Activated CD4-positive, alpha-beta T cell treated with anti-CD3 and anti-CD28 coated beads, Interleukin-2, amount 50 U/mL, for 48 hours (primary cell): ENCODE data around the gene MYRIP.

Experiments used
- DNase-seq, 2 experiments: peaks; one replicate each; pipeline ENCODE4 v3.0.0-alpha.2; 2020

MYRIP gene

GRCh38 chr3:39910135-39910534 lies 100.7 kb downstream of the MYRIP start:
- DNase-seq = no peak

GRCh38 chr3:39910826-39911464 lies 101.5 kb downstream of the MYRIP start:
- no peak for DNase-seq

- no peak for DNase-seq
Observed at GRCh38 chr3:39911465-39912309, 102.3 kb downstream of the MYRIP start.

GRCh38 chr3:39915027-39915426 lies 105.6 kb downstream of the MYRIP start:
- DNase-seq = no peak

- no peak for DNase-seq
Observed at GRCh38 chr3:39917065-39917773, 107.8 kb downstream of the MYRIP start.

- DNase-seq = no peak
Observed at GRCh38 chr3:39919281-39919680, 109.9 kb downstream of the MYRIP start.

- DNase-seq = no peak
Observed at GRCh38 chr3:39920271-39920670, 110.9 kb downstream of the MYRIP start.

GRCh38 chr3:39927479-39927878 lies 118.1 kb downstream of the MYRIP start:
- DNase-seq = no peak

GRCh38 chr3:39933986-39934693 lies 124.7 kb downstream of the MYRIP start:
- DNase-seq = no peak

GRCh38 chr3:39934696-39935095 lies 125.3 kb downstream of the MYRIP start:
- no peak for DNase-seq

- DNase-seq = no peak
Observed at GRCh38 chr3:39935261-39935660, 125.9 kb downstream of the MYRIP start.

GRCh38 chr3:39936848-39937247 lies 127.4 kb downstream of the MYRIP start:
- DNase-seq = no peak

GRCh38 chr3:39937315-39937714 lies 127.9 kb downstream of the MYRIP start:
- no peak for DNase-seq

- no peak for DNase-seq
Observed at GRCh38 chr3:39937874-39938273, 128.5 kb downstream of the MYRIP start.

GRCh38 chr3:39941931-39942330 lies 132.5 kb downstream of the MYRIP start:
- DNase-seq = no peak

- DNase-seq = no peak
Observed at GRCh38 chr3:39960515-39961191, 151.2 kb downstream of the MYRIP start.

GRCh38 chr3:39961230-39961629 lies 151.8 kb downstream of the MYRIP start:
- DNase-seq = no peak

GRCh38 chr3:39962581-39962980 lies 153.2 kb downstream of the MYRIP start:
- DNase-seq = no peak

- no peak for DNase-seq
Observed at GRCh38 chr3:39965461-39965860, 156.1 kb downstream of the MYRIP start.

- no peak for DNase-seq
Observed at GRCh38 chr3:39965997-39966396, 156.6 kb downstream of the MYRIP start.

GRCh38 chr3:39970982-39971381 lies 161.6 kb downstream of the MYRIP start:
- no peak for DNase-seq

GRCh38 chr3:39971559-39972031 lies 162.2 kb downstream of the MYRIP start:
- DNase-seq = no peak
